ENCODE data around the gene PLD4.

DNA sequence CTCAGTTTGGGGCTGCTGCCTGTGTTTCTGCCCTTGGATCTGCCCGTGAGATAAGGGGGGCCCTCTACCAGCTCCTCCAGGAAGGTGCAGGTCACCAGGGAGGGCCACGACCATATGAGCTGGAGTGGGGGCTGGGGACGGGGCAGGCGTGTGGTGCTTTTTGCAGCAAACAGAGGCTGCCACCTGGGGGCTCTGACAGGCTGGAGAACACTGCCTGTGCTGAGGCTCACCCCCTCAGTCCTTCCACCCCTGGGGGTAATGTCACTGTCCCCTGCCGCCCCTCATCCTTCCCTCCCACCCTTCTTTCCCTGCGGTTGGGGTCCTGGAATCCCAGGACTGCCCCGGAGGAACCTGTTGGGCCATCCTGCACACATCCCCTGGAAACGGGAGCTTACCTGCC is 3.2 kb downstream of the PLD4 start:
- TF ChIP-seq REST (IDR thresholded peaks at IDR 0.05; ENCODE audit: insufficient read depth in 1 of 2, low read depth in 2 of 2, low read length in 1 of 2) = no peak
- TF ChIP-seq, protein P1, sequence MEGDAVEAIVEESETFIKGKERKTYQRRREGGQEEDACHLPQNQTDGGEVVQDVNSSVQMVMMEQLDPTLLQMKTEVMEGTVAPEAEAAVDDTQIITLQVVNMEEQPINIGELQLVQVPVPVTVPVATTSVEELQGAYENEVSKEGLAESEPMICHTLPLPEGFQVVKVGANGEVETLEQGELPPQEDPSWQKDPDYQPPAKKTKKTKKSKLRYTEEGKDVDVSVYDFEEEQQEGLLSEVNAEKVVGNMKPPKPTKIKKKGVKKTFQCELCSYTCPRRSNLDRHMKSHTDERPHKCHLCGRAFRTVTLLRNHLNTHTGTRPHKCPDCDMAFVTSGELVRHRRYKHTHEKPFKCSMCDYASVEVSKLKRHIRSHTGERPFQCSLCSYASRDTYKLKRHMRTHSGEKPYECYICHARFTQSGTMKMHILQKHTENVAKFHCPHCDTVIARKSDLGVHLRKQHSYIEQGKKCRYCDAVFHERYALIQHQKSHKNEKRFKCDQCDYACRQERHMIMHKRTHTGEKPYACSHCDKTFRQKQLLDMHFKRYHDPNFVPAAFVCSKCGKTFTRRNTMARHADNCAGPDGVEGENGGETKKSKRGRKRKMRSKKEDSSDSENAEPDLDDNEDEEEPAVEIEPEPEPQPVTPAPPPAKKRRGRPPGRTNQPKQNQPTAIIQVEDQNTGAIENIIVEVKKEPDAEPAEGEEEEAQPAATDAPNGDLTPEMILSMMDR (IDR thresholded peaks at IDR 0.05) = no peak
- TF ChIP-seq SIN3A (IDR thresholded peaks at IDR 0.05; ENCODE audit: borderline replicate concordance, insufficient read depth, low read depth, low read length) = no peak
- no peak for TF ChIP-seq TCF7L2 (IDR thresholded peaks at IDR 0.05; ENCODE audit: low read depth, low read length)
